GM19328 (cell line): ENCODE results near the gene GSTA5.
"Not testable (repeated sequence)": the region's sequence is repeated elsewhere in the genome, so short reads cannot be mapped to it uniquely, and the experiment has no call there.

Source experiments
- ATAC-seq: cut with Tn5 transposase; IDR thresholded peaks from one replicate; pipeline ENCODE4 v1.9.1; 2021; ENCODE audit warnings: mild to moderate bottlenecking, moderate library complexity; ENCODE audit not compliant: unreplicated experiment

Gene GSTA5

GRCh38 chr6:52839124-52840055 is 1.2 kb downstream of the GSTA5 start:
- ATAC-seq, result peak; percentile 77

GRCh38 chr6:52834481-52834880 is 6.1 kb downstream of the GSTA5 start:
- no peak for ATAC-seq

- ATAC-seq, result not testable (repeated sequence)
Measured at GRCh38 chr6:52830869-52831268, 9.7 kb downstream of the GSTA5 start.

GRCh38 chr6:52829046-52829817 is 11.4 kb downstream of the GSTA5 start:
- ATAC-seq, result no peak

- ATAC-seq, result not testable (repeated sequence)
Measured at GRCh38 chr6:52828621-52829020, 12.0 kb downstream of the GSTA5 start.

GRCh38 chr6:52827073-52827783 is 13.4 kb downstream of the GSTA5 start:
- not testable (repeated sequence) for ATAC-seq

GRCh38 chr6:52826513-52826912 is 14.1 kb downstream of the GSTA5 start:
- no peak for ATAC-seq

- ATAC-seq, result not testable (repeated sequence)
Measured at GRCh38 chr6:52825900-52826459, 14.6 kb downstream of the GSTA5 start.

- ATAC-seq, result not testable (repeated sequence)
Measured at GRCh38 chr6:52825270-52825793, 15.3 kb downstream of the GSTA5 start.

- no peak for ATAC-seq
Measured at GRCh38 chr6:52821842-52822241, 18.8 kb downstream of the GSTA5 start.

GRCh38 chr6:52820198-52820597 is 20.4 kb downstream of the GSTA5 start:
- ATAC-seq, result no peak

GRCh38 chr6:52815167-52816092 is 25.2 kb downstream of the GSTA5 start:
- ATAC-seq, result peak; percentile 76

- not testable (repeated sequence) for ATAC-seq
Measured at GRCh38 chr6:52814545-52814944, 26.1 kb downstream of the GSTA5 start.

GRCh38 chr6:52809777-52810176 is 30.8 kb downstream of the GSTA5 start:
- not testable (repeated sequence) for ATAC-seq

- no peak for ATAC-seq
Measured at GRCh38 chr6:52808660-52809059, 32.0 kb downstream of the GSTA5 start.

GRCh38 chr6:52803668-52804255 is 36.9 kb downstream of the GSTA5 start, which contains the start of gene GSTA1:
Gene GSTA1 (minus strand): TSS chr6:52803816. CDS start chr6:52799267, 4,549 bp downstream.
- not testable (repeated sequence) for ATAC-seq

GRCh38 chr6:52802806-52803205 is 37.8 kb downstream of the GSTA5 start:
- no peak for ATAC-seq

- no peak for ATAC-seq
Measured at GRCh38 chr6:52801188-52801841, 39.3 kb downstream of the GSTA5 start.
